HG03066 (cell line): ENCODE results near the gene ENTREP3.
A peak's percentile ranks its signal among the peaks of the same experiment; 100 is the strongest.
"Not testable (repeated sequence)": the region's sequence is repeated elsewhere in the genome, so short reads cannot be mapped to it uniquely, and the experiment has no call there.

Experiments used
- ATAC-seq: cut with Tn5 transposase; IDR thresholded peaks from one replicate; pipeline ENCODE4 v1.9.1; 2021; ENCODE audit warnings: low read depth; ENCODE audit not compliant: unreplicated experiment

ENTREP3 gene

GRCh38 chr1:155227261-155228095 is 27.8 kb downstream of the ENTREP3 start:
- peak; percentile 90 for ATAC-seq

GRCh38 chr1:155226910-155227260 is 28.4 kb downstream of the ENTREP3 start:
- peak; percentile 23 for ATAC-seq

- ATAC-seq, result peak; percentile 44
These were observed 28.9 kb downstream of the ENTREP3 start for GRCh38 chr1:155226188-155226909.

- not testable (repeated sequence) for ATAC-seq
These were observed 29.9 kb downstream of the ENTREP3 start for GRCh38 chr1:155225404-155225759.

- ATAC-seq, result no peak
These were observed 32.2 kb downstream of the ENTREP3 start for GRCh38 chr1:155223047-155223446.

- ATAC-seq, result not testable (repeated sequence)
These were observed 34.9 kb downstream of the ENTREP3 start for GRCh38 chr1:155220211-155220965.

- no peak for ATAC-seq
These were observed 35.7 kb downstream of the ENTREP3 start for GRCh38 chr1:155219592-155220031.

- no peak for ATAC-seq
These were observed 36.3 kb downstream of the ENTREP3 start for GRCh38 chr1:155218854-155219591.

GRCh38 chr1:155214702-155215101 is 40.6 kb downstream of the ENTREP3 start:
- ATAC-seq, result not testable (repeated sequence)

- not testable (repeated sequence) for ATAC-seq
These were observed 43.2 kb downstream of the ENTREP3 start for GRCh38 chr1:155212051-155212440.

- ATAC-seq, result not testable (repeated sequence)
These were observed 43.8 kb downstream of the ENTREP3 start for GRCh38 chr1:155211381-155212050.

- no peak for ATAC-seq
These were observed 44.8 kb downstream of the ENTREP3 start for GRCh38 chr1:155210314-155211104.

- ATAC-seq, result no peak
These were observed 46.0 kb downstream of the ENTREP3 start for GRCh38 chr1:155209312-155209721.

- ATAC-seq, result peak; percentile 63
These were observed 46.6 kb downstream of the ENTREP3 start, which contains the start of gene MTX1 for GRCh38 chr1:155208541-155209311. MTX1 (plus strand) TSS chr1:155208695; CDS start chr1:155208805, 110 bp downstream.

- no peak for ATAC-seq
These were observed 47.3 kb downstream of the ENTREP3 start, which contains the start of gene THBS3 for GRCh38 chr1:155207806-155208540. THBS3 (minus strand) TSS chr1:155207897; CDS start chr1:155207876, 21 bp downstream.

GRCh38 chr1:155206891-155207805 is 48.1 kb downstream of the ENTREP3 start:
- ATAC-seq, result no peak
